HEK293 (cell line): Measurements from ENCODE around the gene PTPN4.

ENCODE experiments used
- KLF9 ChIP-seq: fragments of 450-650 bp; formaldehyde crosslinking; IDR thresholded peaks from 2 replicates; pipeline ENCODE4 v1.5.1; 2016; ENCODE audit warnings: missing biosample characterization, missing genetic modification characterization, low read depth
- MEIS1 ChIP-seq: sonication (generic); formaldehyde crosslinking; IDR thresholded peaks from 2 replicates; pipeline ENCODE4 v1.8.1; 2022; ENCODE audit warnings: missing genetic modification reagents, mild to moderate bottlenecking, borderline replicate concordance
- MYNN ChIP-seq: fragments of 450-650 bp; formaldehyde crosslinking; IDR thresholded peaks from 2 replicates; pipeline ENCODE4 v1.5.1; 2016; ENCODE audit warnings: missing biosample characterization, missing genetic modification characterization, borderline replicate concordance
- PRDM1 ChIP-seq: fragments of 450-650 bp; formaldehyde crosslinking; IDR thresholded peaks from 2 replicates; pipeline ENCODE4; 2016; ENCODE audit warnings: missing biosample characterization, missing genetic modification characterization
- SETDB1 ChIP-seq: IDR thresholded peaks from one replicate; pipeline ENCODE4 v1.6.1; 2017; ENCODE audit warnings: mild to moderate bottlenecking, low read length, moderate library complexity, mixed read lengths; ENCODE audit not compliant: insufficient read length
- SP3 ChIP-seq: fragments of 450-650 bp; formaldehyde crosslinking; IDR thresholded peaks from 2 replicates; pipeline ENCODE4 v1.5.1; 2016; ENCODE audit warnings: missing biosample characterization, missing genetic modification characterization
- ZBTB21 ChIP-seq: fragments of 450-650 bp; formaldehyde crosslinking; IDR thresholded peaks from 2 replicates; pipeline ENCODE4 v1.5.1; 2017; ENCODE audit warnings: missing biosample characterization, missing genetic modification characterization
- ZNF138 ChIP-seq: fragments of 450-650 bp; formaldehyde crosslinking; IDR thresholded peaks from 2 replicates; pipeline ENCODE4 v1.5.1; 2016; ENCODE audit warnings: missing biosample characterization, missing genetic modification characterization, borderline replicate concordance
- ZNF157 ChIP-seq: fragments of 450-650 bp; formaldehyde crosslinking; IDR thresholded peaks from 2 replicates; pipeline ENCODE4 v1.5.1; 2016; ENCODE audit warnings: missing biosample characterization, missing genetic modification characterization
- ZNF169 ChIP-seq: fragments of 450-650 bp; formaldehyde crosslinking; IDR thresholded peaks from 2 replicates; pipeline ENCODE4 v1.5.1; 2016; ENCODE audit warnings: missing biosample characterization, missing genetic modification characterization
- ZNF174 ChIP-seq: fragments of 450-650 bp; formaldehyde crosslinking; IDR thresholded peaks from 2 replicates; pipeline ENCODE4 v1.5.0; 2017; ENCODE audit warnings: missing biosample characterization, mild to moderate bottlenecking, missing genetic modification characterization
- ZNF354C ChIP-seq: fragments of 450-650 bp; formaldehyde crosslinking; IDR thresholded peaks from 2 replicates; pipeline ENCODE4 v1.5.1; 2016; ENCODE audit warnings: missing biosample characterization, missing genetic modification characterization, low read depth, borderline replicate concordance
- ZNF416 ChIP-seq: fragments of 450-650 bp; formaldehyde crosslinking; IDR thresholded peaks from 2 replicates; pipeline ENCODE4 v1.5.1; 2016; ENCODE audit warnings: missing biosample characterization, missing genetic modification characterization
- ZNF423 ChIP-seq: fragments of 450-650 bp; formaldehyde crosslinking; IDR thresholded peaks from 2 replicates; pipeline ENCODE4 v1.5.1; 2016; ENCODE audit warnings: missing biosample characterization, missing genetic modification characterization
- ZNF544 ChIP-seq: fragments of 450-650 bp; formaldehyde crosslinking; IDR thresholded peaks from 2 replicates; pipeline ENCODE4 v1.5.0; 2017; ENCODE audit warnings: missing biosample characterization, missing genetic modification characterization
- ZNF560 ChIP-seq: fragments of 450-650 bp; formaldehyde crosslinking; IDR thresholded peaks from 2 replicates; pipeline ENCODE4 v1.5.1; 2017; ENCODE audit warnings: missing biosample characterization, missing genetic modification characterization, borderline replicate concordance
- ZNF561 ChIP-seq: fragments of 450-650 bp; IDR thresholded peaks from 2 replicates; pipeline ENCODE4 v1.5.1; 2018; ENCODE audit warnings: missing biosample characterization, missing genetic modification characterization, borderline replicate concordance
- ZNF600 ChIP-seq: fragments of 450-650 bp; formaldehyde crosslinking; IDR thresholded peaks from 2 replicates; pipeline ENCODE4 v1.5.1; 2016; ENCODE audit warnings: missing biosample characterization, missing genetic modification characterization
- ZNF610 ChIP-seq: fragments of 450-650 bp; formaldehyde crosslinking; IDR thresholded peaks from 2 replicates; pipeline ENCODE4 v1.5.1; 2016; ENCODE audit warnings: missing biosample characterization, missing genetic modification characterization, borderline replicate concordance
- ZNF624 ChIP-seq: fragments of 450-650 bp; formaldehyde crosslinking; IDR thresholded peaks from 2 replicates; pipeline ENCODE4 v1.5.1; 2017; ENCODE audit warnings: missing biosample characterization, missing genetic modification characterization
- ZNF658 ChIP-seq: fragments of 450-650 bp; formaldehyde crosslinking; IDR thresholded peaks from 2 replicates; pipeline ENCODE4; 2016; ENCODE audit warnings: missing biosample characterization, missing genetic modification characterization
- ZNF76 ChIP-seq: fragments of 450-650 bp; formaldehyde crosslinking; IDR thresholded peaks from 2 replicates; pipeline ENCODE4; 2016; ENCODE audit warnings: low read depth, missing biosample characterization, missing genetic modification characterization, borderline replicate concordance
- ZNF776 ChIP-seq: fragments of 450-650 bp; formaldehyde crosslinking; IDR thresholded peaks from 2 replicates; pipeline ENCODE4 v1.5.0; 2017; ENCODE audit warnings: missing biosample characterization, missing genetic modification characterization, borderline replicate concordance
- ZNF837 ChIP-seq: fragments of 450-650 bp; formaldehyde crosslinking; IDR thresholded peaks from 2 replicates; pipeline ENCODE4 v1.5.1; 2016; ENCODE audit warnings: missing biosample characterization, missing genetic modification characterization
- ZSCAN23 ChIP-seq: fragments of 450-650 bp; formaldehyde crosslinking; IDR thresholded peaks from 2 replicates; pipeline ENCODE4 v1.5.1; 2016; ENCODE audit warnings: missing biosample characterization, missing genetic modification characterization
- TF ChIP-seq, protein P1 (sequence below): fragments of 450-650 bp; formaldehyde crosslinking; IDR thresholded peaks from 2 replicates; pipeline ENCODE4 v1.5.1; 2016; ENCODE audit warnings: missing biosample characterization, missing genetic modification characterization
- TF ChIP-seq, protein P2 (sequence below): fragments of 450-650 bp; IDR thresholded peaks from 2 replicates; pipeline ENCODE4 v1.5.1; 2018; ENCODE audit warnings: missing biosample characterization, missing genetic modification characterization
- TF ChIP-seq, protein P3 (sequence below): fragments of 450-650 bp; formaldehyde crosslinking; IDR thresholded peaks from 2 replicates; pipeline ENCODE4 v1.5.1; 2016; ENCODE audit warnings: missing biosample characterization, missing genetic modification characterization
- TF ChIP-seq, protein P4 (sequence below): fragments of 450-650 bp; formaldehyde crosslinking; IDR thresholded peaks from 2 replicates; pipeline ENCODE4 v1.5.1; 2016; ENCODE audit warnings: missing biosample characterization, missing genetic modification characterization

The PTPN4 gene

DNA sequence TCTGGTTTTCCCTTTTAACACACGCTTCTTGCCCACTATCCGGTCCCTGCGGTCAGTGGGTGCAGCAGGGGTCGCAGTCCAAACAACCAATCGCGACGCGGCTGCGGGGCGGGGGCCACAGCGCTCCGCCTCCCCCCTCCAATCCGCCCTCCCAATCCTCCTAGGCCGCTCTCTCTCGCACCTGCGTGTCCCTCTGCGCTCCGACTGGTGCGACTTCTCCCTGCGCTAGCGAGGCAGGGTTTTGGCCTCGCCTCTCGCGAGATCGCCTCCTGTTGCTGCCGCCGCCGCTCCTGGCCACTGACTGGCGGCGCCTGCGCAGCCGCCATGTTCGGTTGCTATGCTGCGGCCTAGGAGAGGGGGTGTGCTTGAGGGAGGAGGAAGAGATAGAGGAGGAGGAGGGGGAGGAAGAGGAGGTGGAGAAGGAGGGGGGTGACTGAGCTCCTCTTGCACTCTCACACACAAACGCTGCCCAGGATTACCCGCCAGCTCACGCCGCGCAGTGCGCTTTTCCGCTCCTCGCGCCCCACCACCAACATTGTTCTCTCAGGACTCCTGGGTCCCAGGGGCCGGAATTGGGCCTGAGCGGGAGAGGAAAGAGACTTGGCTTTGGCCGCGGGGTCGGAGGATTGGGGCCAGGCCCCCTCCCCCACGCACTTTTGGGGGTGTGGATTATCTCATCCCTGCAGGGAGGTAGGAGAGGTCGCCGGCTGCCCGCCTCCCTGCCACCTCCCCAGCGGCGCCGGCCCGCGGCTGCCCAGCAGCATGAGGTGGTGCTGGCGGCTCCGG lies at the start of gene PTPN4 (continued):
- TF ChIP-seq, protein P1, sequence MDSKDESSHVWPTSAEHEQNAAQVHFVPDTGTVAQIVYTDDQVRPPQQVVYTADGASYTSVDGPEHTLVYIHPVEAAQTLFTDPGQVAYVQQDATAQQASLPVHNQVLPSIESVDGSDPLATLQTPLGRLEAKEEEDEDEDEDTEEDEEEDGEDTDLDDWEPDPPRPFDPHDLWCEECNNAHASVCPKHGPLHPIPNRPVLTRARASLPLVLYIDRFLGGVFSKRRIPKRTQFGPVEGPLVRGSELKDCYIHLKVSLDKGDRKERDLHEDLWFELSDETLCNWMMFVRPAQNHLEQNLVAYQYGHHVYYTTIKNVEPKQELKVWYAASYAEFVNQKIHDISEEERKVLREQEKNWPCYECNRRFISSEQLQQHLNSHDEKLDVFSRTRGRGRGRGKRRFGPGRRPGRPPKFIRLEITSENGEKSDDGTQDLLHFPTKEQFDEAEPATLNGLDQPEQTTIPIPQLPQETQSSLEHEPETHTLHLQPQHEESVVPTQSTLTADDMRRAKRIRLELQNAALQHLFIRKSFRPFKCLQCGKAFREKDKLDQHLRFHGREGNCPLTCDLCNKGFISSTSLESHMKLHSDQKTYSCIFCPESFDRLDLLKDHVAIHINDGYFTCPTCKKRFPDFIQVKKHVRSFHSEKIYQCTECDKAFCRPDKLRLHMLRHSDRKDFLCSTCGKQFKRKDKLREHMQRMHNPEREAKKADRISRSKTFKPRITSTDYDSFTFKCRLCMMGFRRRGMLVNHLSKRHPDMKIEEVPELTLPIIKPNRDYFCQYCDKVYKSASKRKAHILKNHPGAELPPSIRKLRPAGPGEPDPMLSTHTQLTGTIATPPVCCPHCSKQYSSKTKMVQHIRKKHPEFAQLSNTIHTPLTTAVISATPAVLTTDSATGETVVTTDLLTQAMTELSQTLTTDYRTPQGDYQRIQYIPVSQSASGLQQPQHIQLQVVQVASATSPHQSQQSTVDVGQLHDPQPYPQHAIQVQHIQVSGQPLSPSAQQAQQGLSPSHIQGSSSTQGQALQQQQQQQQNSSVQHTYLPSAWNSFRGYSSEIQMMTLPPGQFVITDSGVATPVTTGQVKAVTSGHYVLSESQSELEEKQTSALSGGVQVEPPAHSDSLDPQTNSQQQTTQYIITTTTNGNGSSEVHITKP (tag by site-specific recombination) = peak; percentile 91
- peak; percentile 50; the same call in 1 of the 2 replicates for TF ChIP-seq ZNF600 (tag by site-specific recombination)
- TF ChIP-seq ZNF776 (tag by site-specific recombination) = no peak
- TF ChIP-seq, protein P2, sequence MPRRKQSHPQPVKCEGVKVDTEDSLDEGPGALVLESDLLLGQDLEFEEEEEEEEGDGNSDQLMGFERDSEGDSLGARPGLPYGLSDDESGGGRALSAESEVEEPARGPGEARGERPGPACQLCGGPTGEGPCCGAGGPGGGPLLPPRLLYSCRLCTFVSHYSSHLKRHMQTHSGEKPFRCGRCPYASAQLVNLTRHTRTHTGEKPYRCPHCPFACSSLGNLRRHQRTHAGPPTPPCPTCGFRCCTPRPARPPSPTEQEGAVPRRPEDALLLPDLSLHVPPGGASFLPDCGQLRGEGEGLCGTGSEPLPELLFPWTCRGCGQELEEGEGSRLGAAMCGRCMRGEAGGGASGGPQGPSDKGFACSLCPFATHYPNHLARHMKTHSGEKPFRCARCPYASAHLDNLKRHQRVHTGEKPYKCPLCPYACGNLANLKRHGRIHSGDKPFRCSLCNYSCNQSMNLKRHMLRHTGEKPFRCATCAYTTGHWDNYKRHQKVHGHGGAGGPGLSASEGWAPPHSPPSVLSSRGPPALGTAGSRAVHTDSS (tag by site-specific recombination) = peak; percentile 99
- TF ChIP-seq ZNF354C (tag by site-specific recombination) = no peak
- no peak for TF ChIP-seq ZNF560 (tag by site-specific recombination)
- no peak for TF ChIP-seq ZNF544
- TF ChIP-seq ZNF138 (tag by site-specific recombination) = no peak
- no peak for TF ChIP-seq ZNF174 (tag by site-specific recombination)
- TF ChIP-seq, protein P3, sequence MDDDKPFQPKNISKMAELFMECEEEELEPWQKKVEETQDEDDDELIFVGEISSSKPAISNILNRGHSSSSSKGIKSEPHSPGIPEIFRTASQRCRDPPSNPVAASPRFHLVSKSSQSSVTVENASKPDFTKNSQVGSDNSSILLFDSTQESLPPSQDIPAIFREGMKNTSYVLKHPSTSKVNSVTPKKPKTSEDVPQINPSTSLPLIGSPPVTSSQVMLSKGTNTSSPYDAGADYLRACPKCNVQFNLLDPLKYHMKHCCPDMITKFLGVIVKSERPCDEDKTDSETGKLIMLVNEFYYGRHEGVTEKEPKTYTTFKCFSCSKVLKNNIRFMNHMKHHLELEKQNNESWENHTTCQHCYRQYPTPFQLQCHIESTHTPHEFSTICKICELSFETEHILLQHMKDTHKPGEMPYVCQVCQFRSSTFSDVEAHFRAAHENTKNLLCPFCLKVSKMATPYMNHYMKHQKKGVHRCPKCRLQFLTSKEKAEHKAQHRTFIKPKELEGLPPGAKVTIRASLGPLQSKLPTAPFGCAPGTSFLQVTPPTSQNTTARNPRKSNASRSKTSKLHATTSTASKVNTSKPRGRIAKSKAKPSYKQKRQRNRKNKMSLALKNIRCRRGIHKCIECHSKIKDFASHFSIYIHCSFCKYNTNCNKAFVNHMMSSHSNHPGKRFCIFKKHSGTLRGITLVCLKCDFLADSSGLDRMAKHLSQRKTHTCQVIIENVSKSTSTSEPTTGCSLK = no peak
- no peak for TF ChIP-seq ZNF169 (tag by site-specific recombination)
- no peak for TF ChIP-seq ZNF837 (tag by site-specific recombination)
- peak; percentile 88 for TF ChIP-seq SP3 (tag by site-specific recombination)
- TF ChIP-seq ZNF624 (tag by site-specific recombination) = no peak
- 0 out of 2 replicates have a peak, but pooled peaks have one; percentile 23 for TF ChIP-seq MEIS1 (CRISPR knock-in tag)
- TF ChIP-seq ZSCAN23 (tag by site-specific recombination) = 0 out of 2 replicates have a peak, but pooled peaks have one; percentile 41
- TF ChIP-seq ZBTB21 (tag by site-specific recombination) = peak; percentile 27; the same call in 1 of the 2 replicates
- TF ChIP-seq ZNF76 (tag by site-specific recombination) = peak; percentile 60; the same call in 1 of the 2 replicates
- peak; percentile 91 for TF ChIP-seq KLF9 (tag by site-specific recombination)
- TF ChIP-seq ZNF658 = no peak
- TF ChIP-seq ZNF610 = peak; percentile 99
- TF ChIP-seq MYNN (tag by site-specific recombination) = no peak; the same call in 1 of the 2 replicates
- TF ChIP-seq ZNF561 (tag by site-specific recombination) = peak; percentile 22; the same call in 1 of the 2 replicates
- TF ChIP-seq PRDM1 (tag by site-specific recombination) = no peak
- TF ChIP-seq ZNF416 (tag by site-specific recombination) = no peak
- TF ChIP-seq ZNF423 = peak; percentile 43; the same call in 1 of the 2 replicates
- no peak for TF ChIP-seq ZNF157 (tag by site-specific recombination)
- TF ChIP-seq SETDB1 = no peak
- TF ChIP-seq, protein P4, sequence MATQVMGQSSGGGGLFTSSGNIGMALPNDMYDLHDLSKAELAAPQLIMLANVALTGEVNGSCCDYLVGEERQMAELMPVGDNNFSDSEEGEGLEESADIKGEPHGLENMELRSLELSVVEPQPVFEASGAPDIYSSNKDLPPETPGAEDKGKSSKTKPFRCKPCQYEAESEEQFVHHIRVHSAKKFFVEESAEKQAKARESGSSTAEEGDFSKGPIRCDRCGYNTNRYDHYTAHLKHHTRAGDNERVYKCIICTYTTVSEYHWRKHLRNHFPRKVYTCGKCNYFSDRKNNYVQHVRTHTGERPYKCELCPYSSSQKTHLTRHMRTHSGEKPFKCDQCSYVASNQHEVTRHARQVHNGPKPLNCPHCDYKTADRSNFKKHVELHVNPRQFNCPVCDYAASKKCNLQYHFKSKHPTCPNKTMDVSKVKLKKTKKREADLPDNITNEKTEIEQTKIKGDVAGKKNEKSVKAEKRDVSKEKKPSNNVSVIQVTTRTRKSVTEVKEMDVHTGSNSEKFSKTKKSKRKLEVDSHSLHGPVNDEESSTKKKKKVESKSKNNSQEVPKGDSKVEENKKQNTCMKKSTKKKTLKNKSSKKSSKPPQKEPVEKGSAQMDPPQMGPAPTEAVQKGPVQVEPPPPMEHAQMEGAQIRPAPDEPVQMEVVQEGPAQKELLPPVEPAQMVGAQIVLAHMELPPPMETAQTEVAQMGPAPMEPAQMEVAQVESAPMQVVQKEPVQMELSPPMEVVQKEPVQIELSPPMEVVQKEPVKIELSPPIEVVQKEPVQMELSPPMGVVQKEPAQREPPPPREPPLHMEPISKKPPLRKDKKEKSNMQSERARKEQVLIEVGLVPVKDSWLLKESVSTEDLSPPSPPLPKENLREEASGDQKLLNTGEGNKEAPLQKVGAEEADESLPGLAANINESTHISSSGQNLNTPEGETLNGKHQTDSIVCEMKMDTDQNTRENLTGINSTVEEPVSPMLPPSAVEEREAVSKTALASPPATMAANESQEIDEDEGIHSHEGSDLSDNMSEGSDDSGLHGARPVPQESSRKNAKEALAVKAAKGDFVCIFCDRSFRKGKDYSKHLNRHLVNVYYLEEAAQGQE (tag by site-specific recombination) = no peak
